Activated naive CD8-positive, alpha-beta T cell (primary cell): ENCODE data around the gene CCDC14.
"Not testable (repeated sequence)": the region's sequence is repeated elsewhere in the genome, so short reads cannot be mapped to it uniquely, and the experiment has no call there.

Source experiments
- H3K27ac Mint-ChIP-seq: one replicate; pipeline ENCODE4 v1.8.0; 2021; ENCODE audit warnings: mixed read lengths
- H3K27me3 Mint-ChIP-seq: one replicate; pipeline ENCODE4 v1.8.0; 2021; ENCODE audit warnings: mixed read lengths
- H3K36me3 Mint-ChIP-seq: one replicate; pipeline ENCODE4 v1.8.0; 2021; ENCODE audit warnings: mixed read lengths
- H3K4me1 Mint-ChIP-seq: one replicate; pipeline ENCODE4 v1.8.0; 2021; ENCODE audit warnings: low read depth, mixed read lengths
- H3K4me3 Mint-ChIP-seq: one replicate; pipeline ENCODE4 v1.8.0; 2021; ENCODE audit warnings: mild to moderate bottlenecking, mixed read lengths
- H3K9me3 Mint-ChIP-seq: one replicate; pipeline ENCODE4 v1.8.0; 2021; ENCODE audit warnings: low read depth, mixed read lengths

The CCDC14 gene

GRCh38 chr3:123960781-123961507 lies at the start of gene CCDC14:
Gene CCDC14, minus strand, starts transcription at chr3:123961229. Its CDS starts 56 bp downstream, at chr3:123961173.
- peaks cover 25% of the 10 kb centered on the region for H3K4me1 Mint-ChIP-seq
- H3K36me3 Mint-ChIP-seq = no peaks in the 10 kb centered on the region
- H3K27me3 Mint-ChIP-seq = no peaks in the 10 kb centered on the region
- no peaks in the 10 kb centered on the region for H3K9me3 Mint-ChIP-seq
- peak within 1 kb of the TSS; percentile 90 for H3K27ac Mint-ChIP-seq
- H3K4me3 Mint-ChIP-seq = peak within 1 kb of the TSS; percentile 95

- H3K27me3 Mint-ChIP-seq = peaks cover 31% of the 10 kb centered on the region
- not testable (repeated sequence) for H3K9me3 Mint-ChIP-seq, H3K27ac Mint-ChIP-seq, H3K36me3 Mint-ChIP-seq, H3K4me3 Mint-ChIP-seq, H3K4me1 Mint-ChIP-seq
Measured at GRCh38 chr3:124008321-124008720, 47.3 kb upstream of the CCDC14 start.

- Mint-ChIP-seq H3K4me3 (no peak overlapping the region), H3K27me3 (peaks cover 31% of the 10 kb centered on the region), H3K36me3 (no peaks in the 10 kb centered on the region), H3K27ac (no peak overlapping the region), H3K9me3 (no peaks in the 10 kb centered on the region), H3K4me1 (no peaks in the 10 kb centered on the region)
Measured at GRCh38 chr3:124007186-124007585, 46.2 kb upstream of the CCDC14 start.

- not testable (repeated sequence) for H3K4me1 Mint-ChIP-seq, H3K9me3 Mint-ChIP-seq, H3K36me3 Mint-ChIP-seq, H3K4me3 Mint-ChIP-seq, H3K27ac Mint-ChIP-seq
- peaks cover 41% of the 10 kb centered on the region for H3K27me3 Mint-ChIP-seq
Measured at GRCh38 chr3:124002405-124003079, 41.5 kb upstream of the CCDC14 start.

GRCh38 chr3:124001366-124001765 lies 40.3 kb upstream of the CCDC14 start:
- H3K27ac Mint-ChIP-seq, H3K4me1 Mint-ChIP-seq, H3K36me3 Mint-ChIP-seq, H3K4me3 Mint-ChIP-seq, H3K9me3 Mint-ChIP-seq: not testable (repeated sequence)
- peaks cover 36% of the 10 kb centered on the region for H3K27me3 Mint-ChIP-seq

GRCh38 chr3:123997543-123997942 lies 36.5 kb upstream of the CCDC14 start:
- H3K27me3 Mint-ChIP-seq = peaks cover 17% of the 10 kb centered on the region
- no peaks in the 10 kb centered on the region for H3K36me3 Mint-ChIP-seq
- no peaks in the 10 kb centered on the region for H3K9me3 Mint-ChIP-seq
- H3K4me3 Mint-ChIP-seq = no peak overlapping the region
- no peak overlapping the region for H3K27ac Mint-ChIP-seq
- no peaks in the 10 kb centered on the region for H3K4me1 Mint-ChIP-seq

- Mint-ChIP-seq H3K36me3 (no peaks in the 10 kb centered on the region), H3K9me3 (no peaks in the 10 kb centered on the region), H3K4me1 (no peaks in the 10 kb centered on the region), H3K4me3 (no peak overlapping the region), H3K27ac (no peak overlapping the region), H3K27me3 (peaks cover 22% of the 10 kb centered on the region)
Measured at GRCh38 chr3:123993818-123994217, 32.8 kb upstream of the CCDC14 start.

GRCh38 chr3:123991730-123992588 lies 30.9 kb upstream of the CCDC14 start, which contains the start of gene ROPN1:
Gene ROPN1, minus strand, starts transcription at chr3:123992124. Its CDS starts 11,643 bp downstream, at chr3:123980481.
- not testable (repeated sequence) for H3K9me3 Mint-ChIP-seq, H3K4me1 Mint-ChIP-seq, H3K27ac Mint-ChIP-seq, H3K36me3 Mint-ChIP-seq
- H3K4me3 Mint-ChIP-seq = peak within 1 kb of the TSS; percentile 72
- peaks cover 26% of the 10 kb centered on the region for H3K27me3 Mint-ChIP-seq

GRCh38 chr3:123986427-123986826 lies 25.4 kb upstream of the CCDC14 start:
- no peaks in the 10 kb centered on the region for H3K4me1 Mint-ChIP-seq
- H3K4me3 Mint-ChIP-seq = no peak overlapping the region
- no peak overlapping the region for H3K27ac Mint-ChIP-seq
- no peaks in the 10 kb centered on the region for H3K36me3 Mint-ChIP-seq
- H3K27me3 Mint-ChIP-seq = peaks cover 34% of the 10 kb centered on the region
- H3K9me3 Mint-ChIP-seq = no peaks in the 10 kb centered on the region

- Mint-ChIP-seq H3K27ac (no peak overlapping the region), H3K27me3 (peaks cover 34% of the 10 kb centered on the region), H3K36me3 (no peaks in the 10 kb centered on the region), H3K4me1 (no peaks in the 10 kb centered on the region), H3K4me3 (no peak overlapping the region), H3K9me3 (no peaks in the 10 kb centered on the region)
Measured at GRCh38 chr3:123984957-123985356, 23.9 kb upstream of the CCDC14 start.

- Mint-ChIP-seq H3K27ac (no peak overlapping the region), H3K36me3 (no peaks in the 10 kb centered on the region), H3K27me3 (peaks cover 31% of the 10 kb centered on the region), H3K4me3 (no peak overlapping the region), H3K9me3 (no peaks in the 10 kb centered on the region), H3K4me1 (no peaks in the 10 kb centered on the region)
Measured at GRCh38 chr3:123984350-123984749, 23.3 kb upstream of the CCDC14 start.

- H3K4me3 Mint-ChIP-seq, H3K4me1 Mint-ChIP-seq, H3K27ac Mint-ChIP-seq, H3K9me3 Mint-ChIP-seq, H3K36me3 Mint-ChIP-seq: not testable (repeated sequence)
- H3K27me3 Mint-ChIP-seq = peaks cover 18% of the 10 kb centered on the region
Measured at GRCh38 chr3:123981317-123981716, 20.3 kb upstream of the CCDC14 start.

- H3K9me3 Mint-ChIP-seq = no peaks in the 10 kb centered on the region
- no peaks in the 10 kb centered on the region for H3K4me1 Mint-ChIP-seq
- no peaks in the 10 kb centered on the region for H3K36me3 Mint-ChIP-seq
- H3K4me3 Mint-ChIP-seq = no peak overlapping the region
- H3K27ac Mint-ChIP-seq = no peak overlapping the region
- peaks cover 18% of the 10 kb centered on the region for H3K27me3 Mint-ChIP-seq
Measured at GRCh38 chr3:123980539-123980938, 19.5 kb upstream of the CCDC14 start.

GRCh38 chr3:123979525-123980501 lies 18.8 kb upstream of the CCDC14 start:
- H3K27me3 Mint-ChIP-seq = peaks cover 17% of the 10 kb centered on the region
- peak overlapping the region; percentile 6 for H3K4me3 Mint-ChIP-seq

More at GRCh38 chr3:123979525-123980501, 18.8 kb upstream of the CCDC14 start:
- H3K27ac Mint-ChIP-seq, H3K9me3 Mint-ChIP-seq, H3K36me3 Mint-ChIP-seq, H3K4me1 Mint-ChIP-seq: not testable (repeated sequence)
